ENCODE measurements around the gene RPS3.

Gene RPS3

DNA sequence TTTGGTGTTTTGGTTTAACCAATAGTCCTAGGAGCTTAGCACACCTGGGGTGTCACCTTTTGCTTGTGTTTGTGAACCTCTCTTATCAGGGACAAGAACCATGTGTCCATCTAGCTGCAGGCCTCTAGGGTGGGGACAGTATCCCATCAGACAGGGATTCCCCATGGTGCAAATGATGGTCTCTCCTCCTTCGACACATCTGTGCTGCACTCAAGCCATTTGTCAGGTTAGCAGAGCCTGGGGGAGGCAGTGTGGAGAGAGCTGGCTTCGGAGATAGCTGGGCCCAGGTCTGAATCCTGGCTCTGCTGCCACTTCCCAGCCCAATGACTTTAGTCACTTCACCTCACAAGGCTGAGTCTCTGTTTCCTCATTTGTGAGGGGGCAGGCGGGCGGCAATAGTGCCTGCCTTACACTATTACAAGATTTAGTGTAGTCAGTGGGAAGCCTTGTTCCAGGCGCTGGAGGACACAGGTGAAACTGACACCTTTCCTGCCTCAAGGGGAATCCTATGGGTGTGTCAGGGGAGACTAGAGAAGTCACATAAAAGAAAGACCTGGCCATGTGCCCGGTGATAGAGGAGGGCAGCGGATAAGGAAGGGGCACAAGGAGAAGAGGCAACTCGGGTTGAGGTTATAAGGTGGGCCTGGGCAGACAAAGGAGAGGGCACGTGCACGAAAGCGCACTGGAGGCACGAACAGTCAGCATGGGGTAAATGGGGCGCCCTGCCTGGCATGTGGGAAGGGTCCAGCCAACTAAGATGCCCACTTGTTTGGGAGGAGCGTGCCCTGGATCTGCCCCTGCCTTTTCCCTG lies 21.1 kb downstream of the RPS3 start (continued):
- no peak for TF ChIP-seq ZNF449 (tag by site-specific recombination; IDR thresholded peaks at IDR 0.05)
- TF ChIP-seq ZNF658 (tag by site-specific recombination; IDR thresholded peaks at IDR 0.05) = no peak
- TF ChIP-seq ZBTB21 (tag by site-specific recombination; IDR thresholded peaks at IDR 0.05) = no peak

- ChIA-PET CTCF (no interaction called here), POLR2A (no interaction called here)
- H3K9me3 ChIP-seq (ENCODE audit: control insufficient read depth, insufficient read depth, low read depth, low read length) = no peaks in the 10 kb centered on the region
- no peak overlapping the region for H3K27ac ChIP-seq (ENCODE audit: extremely low read depth, low read depth, low read length)
- TF ChIP-seq SCRT2 (tag by site-specific recombination; IDR thresholded peaks at IDR 0.05) = 0 out of 2 replicates have a peak, but pooled peaks have one; percentile 10
- TF ChIP-seq ZNF114 (tag by site-specific recombination; IDR thresholded peaks at IDR 0.05) = no peak
- H3K36me3 ChIP-seq (ENCODE audit: control insufficient read depth in 2 of 2, insufficient read depth in 1 of 2, low read length in 2 of 2) = peaks cover 4 to 28% of the 10 kb centered on the region in 2 experiments; a peak in 2 of 3 replicates
- H3K4me1 ChIP-seq (ENCODE audit: control insufficient read depth, insufficient read depth, low read length) = no peaks in the 10 kb centered on the region
- H3K4me3 ChIP-seq (ENCODE audit: low read depth, low read length) = no peak overlapping the region
Measured at GRCh38 chr11:75421035-75421602, 21.8 kb downstream of the RPS3 start.

- no peaks in the 10 kb centered on the region for H3K4me1 ChIP-seq (ENCODE audit: control insufficient read depth, insufficient read depth, low read length)
- H3K9me3 ChIP-seq (ENCODE audit: control insufficient read depth, insufficient read depth, low read depth, low read length) = no peaks in the 10 kb centered on the region
- ChIA-PET CTCF (no interaction called here), POLR2A (no interaction called here)
- H3K27ac ChIP-seq (ENCODE audit: extremely low read depth, low read depth, low read length) = no peak overlapping the region
- H3K4me3 ChIP-seq (ENCODE audit: low read depth, low read length) = no peak overlapping the region
- peaks cover 4 to 23% of the 10 kb centered on the region in 2 experiments; a peak in 2 of 3 replicates for H3K36me3 ChIP-seq (ENCODE audit: control insufficient read depth in 2 of 2, insufficient read depth in 1 of 2, low read length in 2 of 2)
- TF ChIP-seq SETDB1 (IDR thresholded peaks at IDR 0.05; ENCODE audit: insufficient read length, low read length) = no peak
- TF ChIP-seq MYNN (tag by site-specific recombination; IDR thresholded peaks at IDR 0.05; ENCODE audit: borderline replicate concordance) = 0 out of 2 replicates have a peak, but pooled peaks have one; percentile 31
- peak; percentile 62 for TF ChIP-seq KLF1 (tag by site-specific recombination; IDR thresholded peaks at IDR 0.05)
- TF ChIP-seq WT1 (tag by site-specific recombination; IDR thresholded peaks at IDR 0.05) = 0 out of 2 replicates have a peak, but pooled peaks have one; percentile 10
Measured at GRCh38 chr11:75421902-75422247, 22.6 kb downstream of the RPS3 start.

DNA sequence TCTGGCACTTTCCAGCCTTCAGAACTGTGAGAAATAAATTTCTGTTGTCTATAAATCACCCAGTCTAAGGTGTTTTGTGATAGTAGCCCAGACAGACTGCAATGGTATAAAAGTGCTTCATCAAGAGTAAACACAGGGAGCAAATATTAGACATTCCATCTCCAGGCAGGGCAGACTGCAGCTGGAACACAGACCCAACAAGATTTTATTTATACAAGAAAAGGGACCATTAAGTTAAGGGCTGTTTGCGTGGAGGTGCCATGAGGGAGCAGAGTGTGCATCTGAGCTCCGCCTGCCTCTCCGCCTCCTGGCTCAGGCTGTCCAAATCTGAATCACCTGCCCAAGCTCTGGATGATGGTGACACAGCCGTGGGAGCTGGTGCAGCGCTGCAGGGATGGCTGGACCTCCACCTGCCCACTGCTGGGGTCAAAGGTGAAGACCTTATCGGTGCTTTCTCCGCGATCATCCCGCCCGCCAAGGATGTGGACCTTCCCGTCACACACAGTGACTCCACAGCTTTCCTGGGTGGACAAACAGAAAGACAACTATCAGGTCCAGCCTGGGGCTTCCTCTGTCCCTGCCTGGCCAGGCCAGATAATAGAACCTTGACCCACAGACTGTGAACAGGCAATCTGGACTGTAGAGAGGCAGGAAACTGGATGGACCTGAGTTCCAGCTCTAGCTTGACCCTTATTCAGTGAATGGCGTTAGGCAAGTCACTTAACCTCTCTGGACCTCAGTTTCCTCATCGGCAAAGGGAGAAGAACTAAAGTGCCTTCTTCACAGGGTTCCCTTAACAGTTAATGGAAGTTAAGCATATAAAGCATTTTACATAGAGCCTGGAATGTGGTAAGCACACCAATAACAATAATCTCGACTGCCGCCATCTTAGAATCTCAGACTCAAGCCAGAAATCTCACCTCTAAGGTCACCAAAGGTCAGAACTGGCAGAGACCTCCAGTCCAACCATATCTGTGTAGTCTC lies 23.2 kb downstream of the RPS3 start:
- Histone ChIP-seq H3K4me1 (ENCODE audit: control insufficient read depth, insufficient read depth, low read length) (no peaks in the 10 kb centered on the region), H3K36me3 (ENCODE audit: control insufficient read depth in 2 of 2, insufficient read depth in 1 of 2, low read length in 2 of 2) (peaks cover 0 to 21% of the 10 kb centered on the region in 2 experiments; a peak in 2 of 3 replicates), H3K9me3 (ENCODE audit: control insufficient read depth, insufficient read depth, low read depth, low read length) (no peaks in the 10 kb centered on the region), H3K4me3 (ENCODE audit: low read depth, low read length) (no peak overlapping the region), H3K27ac (ENCODE audit: extremely low read depth, low read depth, low read length) (no peak overlapping the region)
- ChIA-PET POLR2A (interaction anchor here (0.6 kb wide), 1 partner anchor 129 kb away, joined by 4 read pairs; no protein-coding TSS in a partner anchor), CTCF (interaction anchor here (0.7 to 1.6 kb wide), 2 partner anchors 15 to 459 kb away, joined by 3 to 5 read pairs; no protein-coding TSS in a partner anchor)
- TF ChIP-seq ZNF473 (tag by site-specific recombination; IDR thresholded peaks at IDR 0.05) (no peak), YY1 (tag by site-specific recombination; IDR thresholded peaks at IDR 0.05) (no peak), ZNF433 (tag by site-specific recombination; IDR thresholded peaks at IDR 0.05; ENCODE audit: low read depth) (no peak)
- TF ChIP-seq, protein P1, sequence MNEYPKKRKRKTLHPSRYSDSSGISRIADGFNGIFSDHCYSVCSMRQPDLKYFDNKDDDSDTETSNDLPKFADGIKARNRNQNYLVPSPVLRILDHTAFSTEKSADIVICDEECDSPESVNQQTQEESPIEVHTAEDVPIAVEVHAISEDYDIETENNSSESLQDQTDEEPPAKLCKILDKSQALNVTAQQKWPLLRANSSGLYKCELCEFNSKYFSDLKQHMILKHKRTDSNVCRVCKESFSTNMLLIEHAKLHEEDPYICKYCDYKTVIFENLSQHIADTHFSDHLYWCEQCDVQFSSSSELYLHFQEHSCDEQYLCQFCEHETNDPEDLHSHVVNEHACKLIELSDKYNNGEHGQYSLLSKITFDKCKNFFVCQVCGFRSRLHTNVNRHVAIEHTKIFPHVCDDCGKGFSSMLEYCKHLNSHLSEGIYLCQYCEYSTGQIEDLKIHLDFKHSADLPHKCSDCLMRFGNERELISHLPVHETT (tag by site-specific recombination; IDR thresholded peaks at IDR 0.05) = no peak
- TF ChIP-seq, protein P2, sequence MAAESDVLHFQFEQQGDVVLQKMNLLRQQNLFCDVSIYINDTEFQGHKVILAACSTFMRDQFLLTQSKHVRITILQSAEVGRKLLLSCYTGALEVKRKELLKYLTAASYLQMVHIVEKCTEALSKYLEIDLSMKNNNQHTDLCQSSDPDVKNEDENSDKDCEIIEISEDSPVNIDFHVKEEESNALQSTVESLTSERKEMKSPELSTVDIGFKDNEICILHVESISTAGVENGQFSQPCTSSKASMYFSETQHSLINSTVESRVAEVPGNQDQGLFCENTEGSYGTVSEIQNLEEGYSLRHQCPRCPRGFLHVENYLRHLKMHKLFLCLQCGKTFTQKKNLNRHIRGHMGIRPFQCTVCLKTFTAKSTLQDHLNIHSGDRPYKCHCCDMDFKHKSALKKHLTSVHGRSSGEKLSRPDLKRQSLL (tag by site-specific recombination; IDR thresholded peaks at IDR 0.05) = no peak
- TF ChIP-seq, protein P3, sequence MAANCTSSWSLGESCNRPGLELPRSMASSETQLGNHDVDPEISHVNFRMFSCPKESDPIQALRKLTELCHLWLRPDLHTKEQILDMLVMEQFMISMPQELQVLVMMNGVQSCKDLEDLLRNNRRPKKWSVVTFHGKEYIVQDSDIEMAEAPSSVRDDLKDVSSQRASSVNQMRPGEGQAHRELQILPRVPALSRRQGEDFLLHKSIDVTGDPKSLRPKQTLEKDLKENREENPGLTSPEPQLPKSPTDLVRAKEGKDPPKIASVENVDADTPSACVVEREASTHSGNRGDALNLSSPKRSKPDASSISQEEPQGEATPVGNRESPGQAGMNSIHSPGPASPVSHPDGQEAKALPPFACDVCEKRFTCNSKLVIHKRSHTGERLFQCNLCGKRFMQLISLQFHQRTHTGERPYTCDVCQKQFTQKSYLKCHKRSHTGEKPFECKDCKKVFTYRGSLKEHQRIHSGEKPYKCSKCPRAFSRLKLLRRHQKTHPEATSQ (tag by site-specific recombination; IDR thresholded peaks at IDR 0.05) = no peak

Data from HEK293 (cell line).